Measurements from ENCODE around the gene OTOG. TPM values are rescaled to one million over a fixed set of nuclear protein-coding genes. Genes with fewer than 3 reads are reported as not detected.

Gene OTOG
- total RNA-seq, 1 donor from 2014 or later = not detected

GRCh38 chr11:17532784-17533183, 14.3 kb upstream of the OTOG start:
- intact Hi-C loops (cut with micrococcal nuclease) = no loop called here
- ATAC-seq (no peak), DNase-seq (no peak)

DNA sequence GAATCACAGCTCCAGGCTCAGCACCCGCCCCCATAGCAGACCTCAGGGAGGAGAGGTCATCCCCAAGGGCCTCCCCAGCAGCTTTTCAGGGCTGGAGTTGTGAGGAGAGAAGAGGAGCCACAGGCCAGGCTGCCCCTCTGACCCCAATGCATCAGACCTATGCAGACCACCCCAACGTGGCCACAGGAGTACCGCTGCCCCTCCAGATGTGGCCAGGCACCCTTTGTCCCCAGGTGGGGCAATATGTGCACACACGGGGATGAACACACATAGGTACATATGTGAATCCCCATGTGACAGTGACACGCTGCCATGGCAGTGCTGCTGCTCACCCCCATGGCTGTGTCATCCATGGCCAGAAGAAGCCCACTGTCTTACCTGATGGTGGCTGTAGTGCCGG, 13.7 kb upstream of the OTOG start:
- intact Hi-C loops (cut with micrococcal nuclease) = no loop called here
- ATAC-seq (no peak), DNase-seq (no peak)

DNA sequence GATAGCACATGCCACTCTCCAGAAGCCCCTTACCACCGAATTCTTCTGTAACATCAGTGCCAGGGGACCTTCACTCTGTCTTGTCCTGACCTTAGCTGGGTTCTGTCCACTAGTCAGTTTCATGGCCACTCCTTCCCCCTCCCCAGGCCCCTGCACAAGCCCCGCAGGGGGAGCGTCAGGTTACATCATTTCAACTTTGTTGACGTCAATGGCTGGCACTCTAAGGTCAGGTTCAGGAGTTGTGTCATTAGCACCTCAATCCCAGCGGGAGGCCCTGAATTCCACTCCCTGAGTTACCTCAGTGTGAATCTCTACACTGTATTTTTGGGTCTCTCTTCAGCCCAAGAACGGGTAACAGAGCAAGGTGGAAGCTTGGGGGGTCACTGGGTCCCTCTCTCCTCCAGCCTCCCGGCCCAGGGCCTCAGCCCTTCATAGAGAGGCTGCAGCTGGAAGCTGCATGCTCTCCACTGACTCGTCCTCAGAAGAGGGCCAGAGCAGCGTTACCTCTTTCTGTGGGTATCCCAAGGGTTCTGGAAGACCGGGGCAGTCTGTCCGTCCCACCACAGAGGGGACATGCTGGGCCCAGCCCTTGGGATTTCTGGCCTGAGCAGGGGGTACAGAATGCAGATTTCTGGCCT, 13.2 kb upstream of the OTOG start:
- ATAC-seq = no peak
- DNase-seq = no peak
- intact Hi-C loops (cut with micrococcal nuclease) = no loop called here

GRCh38 chr11:17535488-17535887, 11.6 kb upstream of the OTOG start:
- intact Hi-C loops (cut with micrococcal nuclease) = no loop called here
- DNase-seq (no peak), ATAC-seq (no peak)

- ATAC-seq (no peak), DNase-seq (no peak)
- intact Hi-C loops (cut with micrococcal nuclease) = no loop called here
Observed at GRCh38 chr11:17537261-17537660, 9.8 kb upstream of the OTOG start.

DNA sequence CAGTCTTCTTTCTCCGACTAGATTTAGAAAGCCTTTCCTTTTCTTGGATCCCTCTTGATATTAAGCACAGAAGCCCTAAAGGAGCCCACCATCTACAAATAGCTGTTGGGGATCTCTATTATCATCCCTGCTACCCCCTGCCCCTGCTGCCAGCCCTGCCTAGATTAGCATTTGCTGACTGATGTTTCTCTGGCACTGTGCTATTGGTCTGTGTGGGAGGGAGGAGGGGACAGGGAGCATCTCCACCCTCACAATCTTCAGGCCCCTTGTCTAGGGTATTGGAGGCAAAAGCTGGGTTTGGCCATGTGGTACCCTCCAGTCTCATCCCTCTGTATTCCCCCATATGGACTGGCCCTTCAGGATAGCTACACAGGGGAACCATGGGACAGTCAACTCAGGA, 9.0 kb upstream of the OTOG start:
- intact Hi-C loops (cut with micrococcal nuclease) = no loop called here
- DNase-seq = no peak
- ATAC-seq = no peak

DNA sequence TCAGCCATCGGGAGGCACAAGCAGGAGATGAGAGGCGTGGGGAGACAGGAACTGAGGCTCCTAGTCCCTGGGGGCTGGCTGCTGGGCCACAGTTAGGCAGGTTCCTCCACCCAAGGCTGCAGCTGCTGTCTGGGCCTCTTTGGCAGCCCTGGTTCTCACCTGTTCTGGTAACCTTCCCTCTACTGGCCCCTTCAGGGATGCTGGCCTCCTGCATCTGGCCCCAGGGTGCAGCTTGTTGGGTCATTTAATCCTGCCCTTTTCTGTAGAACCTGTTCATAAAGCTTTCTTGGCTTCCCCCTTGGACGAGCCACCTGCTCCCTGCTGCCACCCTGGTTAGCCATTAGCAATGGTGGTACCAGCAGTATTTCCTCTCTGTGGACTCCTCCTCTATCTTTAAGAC, 8.3 kb upstream of the OTOG start:
- intact Hi-C loops (cut with micrococcal nuclease) = no loop called here
- DNase-seq (no peak), ATAC-seq (no peak)

DNA sequence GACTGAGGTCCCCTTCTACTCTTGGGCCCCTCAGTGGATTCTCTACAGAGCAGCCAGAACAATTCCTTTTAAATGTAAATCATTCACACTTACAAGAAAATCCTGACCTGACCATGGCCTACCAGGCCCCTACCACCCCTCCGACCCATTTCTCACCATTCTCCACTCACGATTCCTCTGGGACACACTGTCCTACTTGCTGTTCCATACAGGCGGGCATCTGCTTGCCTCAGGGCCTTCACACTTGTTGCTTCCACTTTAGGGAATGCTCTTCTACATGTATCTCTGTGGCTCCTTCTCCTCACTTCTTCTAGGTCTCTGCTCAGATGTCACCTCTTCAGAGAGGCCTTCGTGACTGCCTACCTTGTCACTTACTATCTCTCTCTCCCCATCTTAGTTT, 6.3 kb upstream of the OTOG start:
- intact Hi-C loops (cut with micrococcal nuclease) = no loop called here
- DNase-seq (no peak), ATAC-seq (no peak)

GRCh38 chr11:17541330-17541885, 5.7 kb upstream of the OTOG start:
- intact Hi-C loops (cut with micrococcal nuclease) = no loop called here

DNA sequence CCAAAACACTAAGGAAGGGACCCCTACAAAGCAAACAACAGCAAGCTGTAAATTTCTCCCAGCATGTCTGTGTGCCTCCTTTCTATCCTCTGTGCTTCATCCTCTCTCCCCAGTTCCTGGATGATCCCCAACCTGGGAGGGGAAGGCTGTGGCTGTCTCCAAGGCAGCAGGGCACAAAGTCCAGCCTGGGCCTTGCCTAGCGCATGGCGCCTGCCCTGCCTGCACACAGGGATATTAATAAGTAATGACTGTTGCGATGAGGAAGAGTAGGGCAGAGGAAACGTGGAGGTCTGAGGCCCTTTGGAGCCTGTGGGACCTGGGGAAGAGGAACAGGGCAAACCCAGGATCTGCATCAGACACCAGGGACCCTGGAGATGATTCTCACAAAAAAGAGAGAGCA, 4.8 kb upstream of the OTOG start:
- intact Hi-C loops (cut with micrococcal nuclease) = no loop called here
- no peak for DNase-seq

More at GRCh38 chr11:17541330-17541885, 5.7 kb upstream of the OTOG start:
- ATAC-seq (no peak), DNase-seq (no peak)

DNA sequence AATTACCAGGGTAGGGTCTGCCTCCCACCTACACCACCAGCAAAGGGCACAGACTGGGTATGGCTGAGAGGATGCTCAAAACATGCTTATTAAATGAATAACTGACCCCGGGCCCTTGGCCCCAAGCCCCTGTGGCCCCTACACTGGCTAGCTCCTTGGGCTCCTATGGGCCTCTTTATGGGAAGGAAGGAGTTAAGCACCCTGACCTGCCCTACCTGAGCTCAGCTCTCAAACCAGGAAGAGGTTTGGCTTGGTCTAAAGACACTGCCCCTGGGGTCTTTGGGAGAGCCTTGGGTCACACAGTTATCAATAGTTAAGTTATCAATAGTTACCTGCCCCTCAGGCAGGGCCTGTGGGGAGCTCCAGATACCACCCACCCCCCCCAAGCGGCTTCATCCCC, 4.0 kb upstream of the OTOG start:
- no peak for DNase-seq
- intact Hi-C loops (cut with micrococcal nuclease) = no loop called here
- no peak for ATAC-seq

More for the DNA sequence above, 4.8 kb upstream of the OTOG start:
- ATAC-seq = no peak

DNA sequence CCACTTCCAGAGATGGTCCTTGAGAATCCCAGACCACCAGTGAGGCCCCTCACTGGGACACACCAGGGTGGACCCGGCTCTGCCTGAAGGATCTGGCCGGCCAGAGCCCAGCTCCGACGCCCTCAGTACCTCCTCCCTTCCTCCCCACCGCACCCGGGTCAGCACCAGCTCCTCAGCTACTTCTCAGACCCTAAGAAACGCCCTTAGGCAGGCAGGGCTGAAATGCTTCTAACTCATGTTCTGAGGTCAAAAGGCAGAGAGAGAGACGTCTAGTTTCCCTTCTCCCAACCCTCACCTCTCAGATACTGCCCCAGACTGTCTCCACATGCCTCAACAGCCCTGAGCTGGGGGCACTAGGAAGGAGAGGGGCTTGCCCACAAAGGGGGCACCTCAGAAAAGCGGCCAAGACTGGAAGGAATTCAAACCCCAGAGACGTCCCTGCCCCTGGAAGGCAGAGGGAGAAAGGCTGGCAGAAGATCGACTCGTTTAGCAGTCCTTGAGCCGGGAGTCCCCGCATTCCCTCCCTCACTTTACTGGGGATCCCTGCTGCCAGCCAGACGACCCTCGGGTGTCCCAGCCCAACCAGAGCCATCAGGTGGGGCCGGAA, 3.4 kb upstream of the OTOG start:
- ATAC-seq = peak; percentile 19
- intact Hi-C loops (cut with micrococcal nuclease) = no loop called here
- DNase-seq = no peak

- DNase-seq = peak; percentile 41
- intact Hi-C loops (cut with micrococcal nuclease) = no loop called here
- peak; percentile 68 for ATAC-seq
Observed at GRCh38 chr11:17544181-17544622, 2.9 kb upstream of the OTOG start, which contains the start of gene USH1C. Gene USH1C, minus strand, starts transcription at chr11:17544416. Its CDS starts 109 bp downstream, at chr11:17544307.

DNA sequence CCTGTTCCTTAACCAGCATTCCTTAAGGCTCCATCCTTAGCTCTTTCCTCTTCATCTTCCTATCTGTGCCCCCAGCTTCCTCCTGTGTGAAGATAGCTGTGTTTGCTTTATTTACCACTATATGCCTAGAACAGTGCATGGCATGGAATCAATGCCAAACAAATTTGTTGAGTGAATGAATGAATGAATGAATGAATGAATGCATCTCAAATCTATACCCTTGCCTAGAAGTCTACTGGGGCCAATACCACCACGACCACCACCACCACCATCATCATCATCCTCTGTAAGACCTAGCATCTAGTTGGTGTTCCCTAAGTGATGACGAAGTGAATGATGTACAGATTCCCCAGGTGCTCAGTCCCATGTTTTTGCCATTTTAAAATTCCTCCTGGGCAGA, 819 bp upstream of the OTOG start:
- ATAC-seq (no peak), DNase-seq (no peak)
- intact Hi-C loops (cut with micrococcal nuclease) = no loop called here

DNA sequence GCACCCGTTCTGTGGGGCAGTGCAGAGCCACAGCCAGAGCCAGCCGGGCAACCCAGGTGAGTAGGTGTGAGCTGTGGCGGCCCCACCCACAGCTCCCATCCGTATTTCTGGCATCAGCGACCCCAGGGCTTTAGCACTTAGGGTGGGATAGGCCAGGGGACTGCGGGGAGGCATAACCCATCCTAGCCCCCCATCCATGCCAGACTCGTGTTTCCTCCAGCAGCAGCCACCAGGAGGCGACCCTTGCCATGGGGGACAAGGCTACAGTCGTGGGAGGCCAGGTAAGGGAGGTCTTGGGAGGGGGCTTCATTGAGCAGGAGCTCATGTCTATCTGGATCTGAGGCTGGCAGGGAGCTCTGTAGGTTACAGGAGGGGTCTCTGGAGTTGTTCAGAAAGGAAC, 873 bp downstream of the OTOG start:
- DNase-seq (no peak), ATAC-seq (no peak)
- intact Hi-C loops (cut with micrococcal nuclease) = no loop called here

DNA sequence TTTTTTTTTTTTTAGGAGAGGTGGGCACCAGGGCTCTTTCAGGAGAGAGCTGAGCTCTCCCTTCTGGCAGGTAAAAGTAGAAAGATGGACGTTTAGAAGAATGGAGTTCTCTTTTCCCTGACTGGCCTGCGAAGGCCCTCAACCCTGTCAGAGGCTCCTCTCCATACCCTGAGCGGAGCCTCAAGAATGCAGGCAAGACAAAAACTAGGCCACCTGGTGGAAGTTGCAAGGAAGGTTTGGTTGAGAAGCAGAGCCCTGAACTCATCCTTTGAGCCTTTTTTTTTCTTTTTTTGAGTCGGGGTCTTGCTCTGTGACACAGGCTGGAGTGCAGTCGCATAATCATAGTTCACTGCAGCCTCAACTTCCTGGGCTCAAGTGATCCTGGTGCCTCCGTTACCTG, 1.4 kb downstream of the OTOG start:
- ATAC-seq = no peak
- intact Hi-C loops (cut with micrococcal nuclease) = no loop called here
- no peak for DNase-seq

DNA sequence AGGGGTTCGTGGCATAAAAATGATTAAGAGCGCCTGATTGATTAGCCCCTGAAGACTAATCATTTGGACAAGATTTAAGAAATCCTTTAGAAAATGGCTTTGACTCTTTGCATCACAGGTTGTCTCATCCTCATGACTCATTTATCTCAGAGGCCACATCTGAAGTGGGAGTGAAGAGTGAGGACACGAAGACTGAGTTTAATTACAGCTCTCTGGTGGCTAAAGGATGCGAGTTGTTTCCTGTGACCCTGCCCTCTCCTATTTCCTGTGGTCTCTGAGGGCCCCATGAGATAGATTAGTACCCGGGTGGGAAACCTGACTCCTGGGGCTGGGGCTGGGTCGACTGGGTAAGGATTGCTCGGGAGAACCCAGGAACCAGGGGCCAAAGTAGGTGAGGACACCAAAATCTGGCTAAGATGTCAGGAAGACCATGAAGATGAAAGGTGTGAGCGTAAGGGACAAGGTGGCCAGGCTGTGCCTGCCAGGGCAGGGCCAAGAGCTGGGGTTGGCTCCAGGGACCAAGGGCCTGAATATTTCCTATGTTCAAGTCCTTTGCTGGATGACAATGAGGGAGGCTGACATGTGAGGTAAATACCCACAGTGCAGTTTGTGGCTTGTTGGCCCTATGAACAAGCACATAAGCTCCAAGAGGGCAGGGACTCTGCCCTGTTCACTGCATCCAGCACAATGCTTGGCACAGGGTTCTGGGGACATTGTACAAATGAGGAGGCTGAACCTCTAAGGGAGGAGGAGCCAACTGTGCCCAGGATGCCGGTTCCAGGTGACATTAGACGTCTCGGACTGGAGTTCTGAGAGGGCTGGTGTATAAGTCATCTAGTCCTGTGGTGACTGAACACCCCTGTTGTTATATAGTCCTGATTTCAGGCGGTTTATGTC, 3.6 kb downstream of the OTOG start:
- no peak for ATAC-seq
- intact Hi-C loops (cut with micrococcal nuclease) = no loop called here
- no peak for DNase-seq

DNA sequence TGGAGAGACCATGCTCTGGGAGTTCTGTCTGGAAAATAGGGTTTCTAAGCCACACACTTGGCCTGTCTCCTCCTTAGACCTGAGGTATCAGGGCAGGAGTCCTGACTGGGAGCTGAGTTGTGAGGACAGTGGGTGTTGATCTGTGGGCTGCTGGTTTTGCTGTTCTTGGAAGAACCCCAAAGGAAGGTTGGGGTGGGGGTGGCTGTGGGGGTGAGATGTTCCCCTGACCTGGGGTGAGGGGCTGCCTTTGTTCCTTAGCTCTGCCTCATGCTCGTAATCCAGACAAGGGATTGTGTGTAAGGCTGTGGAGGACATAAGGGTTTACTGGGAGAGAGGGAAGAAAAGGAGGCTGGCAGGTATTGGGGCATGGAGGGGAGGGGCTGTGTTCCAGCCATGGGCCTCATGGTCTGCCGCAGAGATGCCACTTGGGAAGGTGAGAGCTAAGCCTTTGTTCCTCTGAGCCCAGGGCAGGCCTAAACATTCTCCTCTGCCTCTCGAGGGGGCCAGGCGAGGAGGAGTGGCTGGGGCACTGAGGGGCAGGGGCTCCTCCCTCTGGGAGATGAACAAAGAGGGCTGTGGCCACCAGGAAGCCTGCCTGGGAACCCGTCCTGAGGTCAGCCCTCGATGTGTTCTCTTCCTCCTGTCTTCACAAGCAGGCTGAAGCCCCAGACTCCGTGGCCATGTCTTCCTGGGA, 4.4 kb downstream of the OTOG start:
- DNase-seq = no peak
- no peak for ATAC-seq
- intact Hi-C loops (cut with micrococcal nuclease) = no loop called here

DNA sequence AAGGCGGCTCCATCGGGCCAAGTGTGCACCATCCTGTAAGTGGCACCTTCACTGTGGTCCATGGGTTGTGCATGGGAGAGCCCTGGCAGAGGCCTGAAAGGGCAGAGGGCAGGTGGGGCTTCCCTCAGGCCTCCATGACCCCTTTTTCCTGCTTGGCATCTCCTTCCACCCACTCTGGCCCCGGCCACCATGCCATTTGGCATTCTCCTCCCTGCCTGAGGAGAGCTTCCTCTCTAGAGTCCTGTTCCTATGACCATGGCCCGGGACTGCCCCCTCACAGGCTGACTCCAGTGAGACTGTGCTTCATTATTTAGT, 4.9 kb downstream of the OTOG start:
- intact Hi-C loops (cut with micrococcal nuclease) = no loop called here
- ATAC-seq (no peak), DNase-seq (no peak)

Data from left ventricle myocardium superior (tissue), 1 donor.